ENCODE measurements around the gene RAD9A.

RAD9A gene

GRCh38 chr11:67412495-67413179 is 20.9 kb downstream of the RAD9A start:
- H3F3A ChIP-seq (ENCODE audit: insufficient read depth, low read length) = no peaks in the 10 kb centered on the region; the same call in 1 of the 2 replicates
- no peaks in the 10 kb centered on the region for H3K79me2 ChIP-seq (ENCODE audit: low read length)
- H3K9ac ChIP-seq (ENCODE audit: low read length) = no peak overlapping the region
- no peaks in the 10 kb centered on the region for H4K20me1 ChIP-seq (ENCODE audit: insufficient read depth, low read length)
- H3K27me3 ChIP-seq (replicated peaks; ENCODE audit: insufficient read depth, low read length) = peaks cover 6% of the 10 kb centered on the region; the same call in 1 of the 2 replicates
- H3K4me3 ChIP-seq (ENCODE audit: low read length) = no peak overlapping the region
- TF ChIP-seq CTCF (IDR thresholded peaks at IDR 0.05; ENCODE audit: low read length) = no peak
- no peak for TF ChIP-seq EZH2phosphoT487 (IDR thresholded peaks at IDR 0.05; ENCODE audit: low read length)
- no peak for DNase-seq
- no peaks in the 10 kb centered on the region for H3K36me3 ChIP-seq (replicated peaks; ENCODE audit: insufficient read depth, low read length)
- H3K27ac ChIP-seq (ENCODE audit: low read length) = no peak overlapping the region
- H2AFZ ChIP-seq (ENCODE audit: low read length) = no peak overlapping the region
- H3K4me2 ChIP-seq (ENCODE audit: low read depth, low read length) = no peak overlapping the region
- H3K9me3 ChIP-seq (replicated peaks; ENCODE audit: insufficient read depth, low read length) = no peaks in the 10 kb centered on the region
- H3K4me1 ChIP-seq (ENCODE audit: low read length) = peaks cover 19% of the 10 kb centered on the region
- H3K9me2 ChIP-seq (replicated peaks; ENCODE audit: insufficient read depth, low read length) = no peaks in the 10 kb centered on the region

GRCh38 chr11:67413266-67413849 is 21.6 kb downstream of the RAD9A start:
- Histone ChIP-seq H2AFZ (ENCODE audit: low read length) (no peak overlapping the region), H3K4me3 (ENCODE audit: low read length) (no peak overlapping the region), H3K9ac (ENCODE audit: low read length) (no peak overlapping the region), H3K36me3 (replicated peaks; ENCODE audit: insufficient read depth, low read length) (no peaks in the 10 kb centered on the region), H3K9me2 (replicated peaks; ENCODE audit: insufficient read depth, low read length) (no peaks in the 10 kb centered on the region), H3K4me1 (ENCODE audit: low read length) (peaks cover 20% of the 10 kb centered on the region), H3F3A (ENCODE audit: insufficient read depth, low read length) (no peaks in the 10 kb centered on the region; the same call in 1 of the 2 replicates), H3K27ac (ENCODE audit: low read length) (no peak overlapping the region), H3K79me2 (ENCODE audit: low read length) (no peaks in the 10 kb centered on the region), H4K20me1 (ENCODE audit: insufficient read depth, low read length) (no peaks in the 10 kb centered on the region), H3K4me2 (ENCODE audit: low read depth, low read length) (no peak overlapping the region), H3K9me3 (replicated peaks; ENCODE audit: insufficient read depth, low read length) (no peaks in the 10 kb centered on the region), H3K27me3 (replicated peaks; ENCODE audit: insufficient read depth, low read length) (peaks cover 6% of the 10 kb centered on the region; the same call in 1 of the 2 replicates)
- TF ChIP-seq CTCF (IDR thresholded peaks at IDR 0.05; ENCODE audit: low read length) (no peak), EZH2 (optimal IDR thresholded peaks at IDR 0.05; ENCODE audit: low read depth, low read length) (no peak), EZH2phosphoT487 (IDR thresholded peaks at IDR 0.05; ENCODE audit: low read length) (no peak)
- DNase-seq = no peak

GRCh38 chr11:67415501-67416304 is 23.9 kb downstream of the RAD9A start, which contains the start of gene CARNS1:
TSS of gene CARNS1 (plus strand) at chr11:67415678. CDS start at chr11:67416200, 522 bp downstream.
- Histone ChIP-seq H2AFZ (ENCODE audit: low read length) (no peak within 1 kb of the TSS), H3K79me2 (ENCODE audit: low read length) (no peaks in the 10 kb centered on the region), H3F3A (ENCODE audit: insufficient read depth, low read length) (no peaks in the 10 kb centered on the region), H3K9me2 (replicated peaks; ENCODE audit: insufficient read depth, low read length) (no peaks in the 10 kb centered on the region), H4K20me1 (ENCODE audit: insufficient read depth, low read length) (no peaks in the 10 kb centered on the region), H3K4me1 (ENCODE audit: low read length) (peaks cover 17% of the 10 kb centered on the region; the same call in 1 of the 2 replicates), H3K4me2 (ENCODE audit: low read depth, low read length) (no peak within 1 kb of the TSS), H3K27ac (ENCODE audit: low read length) (no peak within 1 kb of the TSS), H3K9me3 (replicated peaks; ENCODE audit: insufficient read depth, low read length) (no peaks in the 10 kb centered on the region), H3K4me3 (ENCODE audit: low read length) (no peak within 1 kb of the TSS), H3K36me3 (replicated peaks; ENCODE audit: insufficient read depth, low read length) (no peaks in the 10 kb centered on the region), H3K27me3 (replicated peaks; ENCODE audit: insufficient read depth, low read length) (peaks cover 6% of the 10 kb centered on the region; the same call in 1 of the 2 replicates), H3K9ac (ENCODE audit: low read length) (no peak within 1 kb of the TSS)
- TF ChIP-seq CTCF (IDR thresholded peaks at IDR 0.05; ENCODE audit: low read length) (no peak), EZH2phosphoT487 (IDR thresholded peaks at IDR 0.05; ENCODE audit: low read length) (no peak), EZH2 (optimal IDR thresholded peaks at IDR 0.05; ENCODE audit: low read depth, low read length) (no peak)
- DNase-seq = no peak
